IPS DF 19.7 (cell line): Measurements from ENCODE around the gene RANBP3L.
"Not testable (repeated sequence)": the region's sequence is repeated elsewhere in the genome, so short reads cannot be mapped to it uniquely, and the experiment has no call there.

Source experiments
- DNase-seq: peaks from one replicate; pipeline ENCODE4 v3.0.0-alpha.2; 2013; ENCODE audit warnings: low read depth, low spot score

The RANBP3L gene

DNA sequence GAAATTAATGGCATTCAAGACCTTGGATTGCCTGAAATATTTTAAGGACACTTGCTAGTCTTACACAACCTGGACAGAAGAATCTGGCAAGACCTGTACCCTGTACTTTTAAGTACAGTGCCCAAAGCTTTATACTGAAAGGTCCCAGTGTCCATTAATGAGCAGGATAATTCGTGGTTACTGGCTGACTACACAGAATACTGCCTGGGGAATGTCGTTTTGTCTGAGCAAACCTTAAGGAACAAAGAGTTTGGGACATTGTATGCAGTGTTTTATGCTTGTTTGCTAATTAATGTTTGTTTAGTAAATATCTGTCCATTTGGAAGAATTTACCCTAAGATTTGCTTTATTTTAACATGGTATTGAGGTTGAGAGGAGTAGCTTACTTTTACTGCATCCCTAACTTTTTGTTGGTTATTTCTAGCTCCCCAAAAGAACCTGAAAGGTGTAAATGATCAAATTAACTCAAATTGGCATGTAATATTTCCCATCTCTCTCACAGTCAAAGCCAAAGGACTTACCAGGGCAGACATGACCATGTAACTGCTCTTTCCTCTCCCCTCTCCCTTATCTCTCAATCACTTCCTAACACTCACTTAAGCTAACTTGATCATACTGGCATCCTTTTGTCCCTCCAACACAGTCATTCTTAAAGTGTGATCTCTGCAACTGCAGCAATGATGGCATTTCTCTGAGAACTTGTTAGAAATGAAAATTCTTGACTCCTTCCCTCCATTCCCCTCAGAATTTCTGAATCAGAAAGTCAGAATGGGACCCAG, 15.7 kb downstream of the RANBP3L start:
- DNase-seq = no peak

DNA sequence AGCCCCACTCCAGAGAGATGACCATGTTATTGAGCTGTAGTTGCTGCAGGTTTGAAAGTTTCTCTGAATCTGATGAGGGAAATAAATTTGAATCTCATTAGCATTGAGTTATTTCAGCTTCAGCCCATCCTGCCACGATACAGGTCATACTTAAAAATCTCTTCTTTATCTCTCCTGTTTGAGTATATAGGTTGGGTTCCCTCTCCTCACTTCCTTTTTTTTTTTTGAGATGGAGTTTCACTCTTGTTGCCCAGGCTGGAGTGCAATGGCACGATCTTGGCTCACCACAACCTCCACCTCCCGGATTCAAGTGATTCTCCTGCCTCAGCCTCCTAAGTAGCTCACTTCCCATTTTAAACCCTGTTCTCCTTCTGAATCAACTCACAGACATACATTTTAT, 17.9 kb downstream of the RANBP3L start:
- DNase-seq = not testable (repeated sequence)

DNA sequence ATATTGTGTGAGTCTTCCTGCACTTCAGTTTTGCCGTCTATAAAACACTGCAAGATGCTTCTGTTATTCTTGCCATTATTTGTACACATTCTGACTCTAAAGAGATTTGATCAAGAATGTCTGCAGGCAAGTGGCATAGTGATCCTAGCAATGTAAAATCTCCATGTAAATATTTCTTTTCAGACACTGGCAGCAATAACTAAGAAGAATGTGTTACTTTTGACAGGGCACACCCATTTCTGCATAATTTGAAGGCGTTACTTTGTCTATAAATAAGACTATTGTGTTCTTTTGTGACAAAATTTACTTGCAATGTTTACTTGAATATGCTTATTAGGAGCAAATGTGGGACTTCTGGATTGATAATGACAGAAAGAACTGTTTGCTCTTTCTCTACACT, 20.1 kb downstream of the RANBP3L start:
- no peak for DNase-seq

- DNase-seq = no peak
Observed at GRCh38 chr5:36279054-36279698, 22.5 kb downstream of the RANBP3L start.

DNA sequence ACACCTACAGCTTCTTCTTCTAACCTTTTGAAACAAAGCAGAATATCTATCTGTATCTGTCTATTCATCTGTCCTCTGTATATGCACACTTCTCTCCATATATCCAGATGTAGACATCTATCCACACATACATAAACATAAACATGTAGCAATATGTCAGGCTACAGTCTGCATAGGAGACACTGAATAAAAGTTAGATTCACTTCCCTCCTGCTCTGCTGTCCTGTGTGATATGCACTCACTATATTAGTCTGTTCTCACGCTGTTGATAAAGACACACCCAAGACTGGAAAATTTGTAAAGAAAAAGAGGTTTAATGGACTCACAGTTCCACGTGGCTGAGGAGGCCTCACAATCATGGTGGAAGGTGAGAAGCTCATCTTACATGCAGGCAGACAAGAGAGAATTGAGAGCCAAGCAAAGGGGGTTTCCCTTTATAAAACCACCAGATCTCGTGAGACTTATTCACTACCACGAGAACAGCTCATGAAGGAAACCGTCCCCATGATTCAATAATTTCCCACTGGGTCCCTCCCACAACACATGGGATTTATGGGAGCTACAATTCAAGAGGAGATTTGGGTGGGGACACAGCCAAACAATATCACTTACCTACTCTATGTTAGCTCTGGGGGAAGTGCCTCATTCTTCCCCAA, 24.1 kb downstream of the RANBP3L start:
- no peak for DNase-seq

- DNase-seq = no peak
Observed at GRCh38 chr5:36276864-36277263, 24.8 kb downstream of the RANBP3L start.

- no peak for DNase-seq
Observed at GRCh38 chr5:36273809-36274526, 27.7 kb downstream of the RANBP3L start.

- no peak for DNase-seq
Observed at GRCh38 chr5:36272136-36272690, 29.5 kb downstream of the RANBP3L start.

DNA sequence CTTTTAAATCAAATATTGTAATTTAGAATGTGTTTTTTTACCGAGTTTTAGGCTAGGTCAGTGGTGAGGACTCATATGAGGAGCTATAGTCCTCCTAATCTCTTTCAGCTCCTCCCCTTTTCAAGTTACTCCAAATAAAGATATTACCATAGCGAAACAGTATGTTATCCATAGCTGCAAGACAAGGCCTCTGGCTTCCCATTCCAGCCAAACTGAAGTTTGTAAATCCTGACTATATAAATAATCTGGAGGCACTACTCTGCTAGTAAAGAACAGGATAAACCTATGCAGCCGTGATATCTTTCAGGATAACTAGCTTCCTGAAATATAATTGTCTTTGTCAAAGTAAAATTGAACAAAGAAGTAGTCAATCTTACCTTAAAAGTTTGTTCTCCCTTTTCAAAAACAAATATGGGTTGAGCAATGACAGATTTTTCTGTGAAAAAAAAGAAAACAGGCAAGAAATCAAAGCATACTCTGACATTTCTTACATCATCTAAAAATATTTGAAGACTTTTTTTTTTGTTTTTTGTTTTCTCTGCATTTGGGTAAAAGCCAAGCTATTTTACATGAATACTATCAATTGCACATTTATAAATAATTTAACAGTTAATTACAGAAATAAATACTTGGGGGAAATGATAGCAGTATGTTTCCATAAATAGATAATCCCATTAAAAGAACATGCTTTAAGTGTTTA, 30.7 kb downstream of the RANBP3L start:
- DNase-seq = no peak

DNA sequence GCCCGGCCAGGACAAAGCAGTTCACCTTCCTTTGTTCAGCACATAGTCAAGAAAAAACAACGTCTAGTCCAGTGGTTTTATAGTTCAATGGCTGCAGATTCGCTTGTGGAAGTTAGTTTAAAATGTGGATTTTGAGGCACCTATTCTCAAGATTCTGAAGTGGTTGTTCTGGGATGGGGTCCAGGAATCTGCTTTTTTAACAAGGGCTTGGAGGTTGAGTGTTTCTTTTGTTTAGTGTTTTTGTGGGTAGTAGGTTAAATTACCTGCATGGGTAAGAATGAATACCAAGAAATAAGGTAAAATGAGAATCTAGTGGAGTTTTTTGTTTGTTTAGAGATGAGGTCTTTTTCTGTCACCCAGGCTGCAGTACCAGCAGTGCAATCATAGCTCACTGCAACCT, 31.5 kb downstream of the RANBP3L start:
- DNase-seq = no peak

DNA sequence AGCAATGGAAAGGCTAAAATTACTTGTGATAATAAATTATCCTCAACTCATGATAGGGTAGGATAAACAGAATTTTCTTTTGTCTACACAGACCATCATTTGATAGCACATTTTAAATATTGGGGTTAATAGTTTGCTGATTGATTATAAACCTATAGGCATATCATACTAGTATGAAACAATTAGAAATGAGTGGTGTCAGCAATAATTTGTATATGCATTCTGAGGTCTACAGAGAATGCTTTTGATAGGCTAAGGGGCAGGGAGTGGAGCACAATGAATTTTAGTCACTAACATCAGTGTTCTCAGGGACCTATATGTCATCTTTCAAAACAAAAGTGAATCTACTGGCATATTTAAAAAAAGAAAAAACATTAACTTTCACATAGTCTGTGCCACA, 32.2 kb downstream of the RANBP3L start:
- DNase-seq = no peak

- DNase-seq = no peak
Observed at GRCh38 chr5:36267905-36268304, 33.8 kb downstream of the RANBP3L start.

DNA sequence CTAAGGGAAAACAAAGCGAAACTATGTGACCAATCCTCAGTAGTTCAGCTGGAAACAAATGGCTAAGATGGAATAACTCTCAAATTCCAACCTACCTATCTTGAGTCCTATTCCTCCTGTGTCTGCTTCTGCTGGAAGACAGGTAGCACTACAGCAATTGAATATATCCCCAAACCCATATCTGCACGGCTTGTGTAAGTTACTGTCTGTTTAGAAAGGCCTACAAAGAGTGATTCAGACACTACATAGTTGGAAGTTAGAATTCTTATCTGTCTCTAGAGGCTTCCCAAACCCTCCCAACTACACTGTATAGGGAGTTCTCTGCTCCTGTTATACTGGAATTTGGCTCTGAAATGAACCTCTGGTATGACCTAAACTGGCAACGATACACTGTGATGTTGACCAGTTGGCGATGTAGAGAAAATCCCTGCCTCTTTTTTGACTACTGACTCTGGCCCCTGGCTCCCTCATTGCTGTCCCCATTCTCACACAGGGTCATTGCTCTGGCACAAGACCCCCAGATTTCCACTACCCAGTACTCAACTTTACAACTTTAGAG, 37.4 kb downstream of the RANBP3L start:
- DNase-seq = no peak

DNA sequence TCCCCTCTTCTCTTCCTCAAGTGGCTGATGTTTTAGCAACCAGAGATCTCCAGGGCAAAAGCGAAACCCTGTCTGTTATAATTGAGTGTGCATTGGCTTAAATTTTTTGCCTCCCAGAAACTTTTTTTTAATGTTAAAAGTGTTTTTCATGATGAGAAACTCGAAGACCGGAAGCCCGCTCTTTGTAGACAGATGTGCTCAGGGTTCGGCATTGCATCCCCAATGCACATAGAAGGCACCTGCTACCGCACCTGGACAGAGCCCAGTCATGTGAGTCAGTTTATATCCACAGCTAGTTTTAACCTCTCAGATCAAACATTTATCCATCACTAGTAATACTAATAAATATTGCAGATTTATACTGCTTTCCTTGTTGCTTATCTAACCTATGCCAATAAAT, 40.5 kb downstream of the RANBP3L start:
- no peak for DNase-seq

DNA sequence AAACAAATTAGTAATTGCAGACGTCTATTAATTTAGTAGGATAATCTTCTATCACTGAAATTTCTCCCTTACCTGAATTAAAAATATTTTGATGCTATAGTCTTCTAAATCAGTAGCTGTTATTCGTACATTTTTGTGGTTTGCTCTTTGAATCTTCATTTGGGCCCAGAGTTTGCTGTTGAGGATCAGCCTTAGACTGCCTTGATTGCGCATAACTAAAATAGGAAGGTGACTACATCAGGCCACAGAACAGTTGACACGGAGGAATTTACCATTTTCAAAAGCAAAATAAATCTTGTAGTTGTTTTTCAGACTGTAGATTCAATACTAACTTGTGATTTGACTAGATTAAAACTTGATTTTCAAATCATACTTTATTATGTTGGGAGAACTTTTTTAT, 48.1 kb downstream of the RANBP3L start:
- DNase-seq = no peak

DNA sequence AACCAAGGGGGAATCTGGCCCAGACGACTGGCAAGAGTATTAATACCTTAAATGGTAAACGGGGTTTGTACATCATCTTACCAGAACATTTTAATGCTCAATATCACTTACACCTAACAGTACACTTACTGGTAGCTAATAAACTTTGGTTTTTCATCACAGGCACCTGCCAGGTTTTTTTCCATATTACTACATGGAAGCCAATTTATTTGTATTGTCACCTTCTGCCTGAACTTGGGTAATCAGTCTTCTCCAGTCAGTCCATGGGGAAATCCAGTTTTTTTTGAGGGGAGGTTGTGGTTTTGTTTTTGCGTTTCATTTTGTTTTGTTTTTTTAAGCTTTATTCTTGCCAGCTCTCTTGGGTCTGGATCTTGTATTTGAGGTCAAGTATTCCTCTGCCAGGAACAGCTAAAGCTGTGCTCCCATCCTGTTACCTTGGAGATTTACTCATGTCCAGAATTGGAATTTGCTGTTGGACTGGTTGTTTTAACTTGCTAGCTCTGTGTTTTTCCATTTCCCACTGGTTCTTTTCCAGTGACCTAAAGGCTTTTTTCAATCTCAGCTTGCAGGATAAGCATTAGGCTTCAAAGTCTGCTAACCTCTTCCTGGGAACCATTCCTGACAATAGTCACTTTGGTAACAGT, 48.9 kb downstream of the RANBP3L start:
- no peak for DNase-seq

DNA sequence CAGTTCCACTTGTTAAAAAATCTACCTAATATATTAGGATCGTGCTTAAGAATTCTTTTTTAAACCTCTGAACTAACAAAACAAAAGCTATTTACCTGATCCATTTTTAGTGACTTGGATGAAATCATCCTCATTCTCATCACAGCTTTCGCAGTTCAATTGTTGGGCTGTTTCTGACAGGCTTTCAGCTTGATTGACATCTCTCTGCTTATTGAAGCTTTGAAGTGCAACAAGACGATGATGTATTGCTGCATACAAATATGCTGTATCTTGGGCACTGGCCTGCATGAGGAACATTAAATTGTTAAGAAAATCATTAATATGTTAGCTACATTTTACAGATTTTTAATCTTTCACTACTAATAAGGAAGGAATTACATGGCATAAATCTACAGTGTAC, 50.5 kb downstream of the RANBP3L start:
- no peak for DNase-seq

- no peak for DNase-seq
Observed at GRCh38 chr5:36250427-36250826, 51.3 kb downstream of the RANBP3L start.

DNA sequence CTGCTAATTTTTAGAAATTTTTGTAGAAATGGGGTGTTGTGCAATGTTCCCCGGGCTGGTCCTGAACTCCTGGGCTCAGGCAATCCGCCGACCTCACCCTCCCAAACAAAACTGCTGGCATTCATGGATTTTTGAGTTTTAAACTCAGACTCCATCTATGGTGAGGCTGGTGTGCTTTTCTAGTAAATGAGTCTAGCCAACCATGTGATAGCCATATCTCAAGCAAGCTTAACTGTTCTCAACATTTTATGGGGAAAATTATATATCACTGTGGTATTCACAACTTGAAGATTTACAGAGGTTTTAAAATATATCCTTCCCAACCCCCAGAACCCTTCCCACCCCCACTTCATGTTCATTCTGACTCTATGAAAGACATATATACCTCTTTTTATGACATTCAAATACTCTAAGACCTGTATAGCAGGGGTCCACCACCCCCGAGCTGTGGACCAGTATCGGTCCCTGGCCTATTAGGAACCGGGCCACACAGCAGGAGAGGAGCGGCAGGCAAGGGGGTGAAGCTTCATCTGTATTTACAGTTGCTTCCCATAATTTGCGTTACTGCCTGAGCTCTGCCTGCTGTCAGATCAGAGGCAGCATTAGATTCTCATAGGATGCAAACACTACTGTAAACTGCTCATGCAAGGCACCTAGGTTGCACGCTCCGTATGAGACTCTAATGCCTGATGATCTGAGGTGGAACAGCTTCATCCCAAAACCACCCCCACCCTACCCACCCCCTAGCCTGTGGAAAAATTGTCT, 55.5 kb downstream of the RANBP3L start:
- no peak for DNase-seq

DNA sequence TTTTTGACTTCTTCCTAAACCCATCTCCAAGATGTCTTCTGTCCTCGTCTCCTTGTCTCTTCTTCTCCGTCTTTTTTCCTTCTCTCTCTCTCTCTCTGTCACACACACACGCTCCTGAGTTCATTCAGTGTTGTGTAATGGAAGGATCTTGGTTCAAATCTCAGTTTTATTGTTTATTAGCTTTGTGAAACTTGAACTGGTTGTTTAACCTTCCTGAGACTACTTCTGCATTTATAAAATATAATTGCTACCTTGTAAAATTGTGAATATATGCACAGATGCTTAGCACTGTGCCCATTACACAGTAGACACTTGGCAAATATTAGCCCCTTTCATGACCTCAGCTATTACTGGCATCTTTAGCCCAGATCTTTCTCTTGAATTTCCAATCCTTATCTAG, 57.6 kb downstream of the RANBP3L start:
- DNase-seq = no peak
